Panc1 (cell line): ENCODE data around the gene SRCIN1.

Experiments used
- POLR2AphosphoS5 ChIP-seq: IDR thresholded peaks from 2 replicates; pipeline ENCODE4 v1.6.1; 2012; ENCODE audit warnings: mild to moderate bottlenecking, low read depth, low read length, moderate library complexity
- TF ChIP-seq, protein P1 (sequence below): fragments of 450-650 bp; IDR thresholded peaks from 2 replicates; pipeline ENCODE4 v1.5.1; 2017; ENCODE audit warnings: mild to moderate bottlenecking
- TF ChIP-seq, protein P2 (sequence below), 2 experiments: IDR thresholded peaks; 2 replicates each; pipeline ENCODE4 v1.6.1; 2011 to 2012; ENCODE audit warnings: low read depth in 2 of 2, control low read depth in 1 of 2, low read length in 1 of 2, mild to moderate bottlenecking in 1 of 2, moderate library complexity in 1 of 2; ENCODE audit not compliant: insufficient read depth in 1 of 2

DNA sequence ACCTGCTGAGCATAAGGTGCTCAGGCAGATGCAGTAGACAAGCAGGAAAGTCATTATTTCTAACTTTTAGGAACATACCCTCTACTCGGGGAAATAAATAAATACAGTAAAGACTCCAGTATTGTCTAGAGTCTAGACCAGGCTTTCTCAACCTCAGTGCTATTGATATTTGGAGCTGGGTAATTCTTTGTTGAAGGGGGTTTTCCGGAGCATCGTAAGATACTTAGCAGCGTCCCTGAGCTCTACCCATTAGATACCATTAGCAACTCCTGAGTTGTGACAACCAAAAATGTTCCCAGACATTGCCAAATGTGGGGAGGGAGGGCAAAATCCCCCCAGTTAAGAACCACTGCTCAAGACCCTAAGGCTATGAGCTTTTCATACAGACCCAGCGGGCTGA is 47.9 kb upstream of the SRCIN1 start:
- TF ChIP-seq POLR2AphosphoS5 = no peak
- TF ChIP-seq, protein P1, sequence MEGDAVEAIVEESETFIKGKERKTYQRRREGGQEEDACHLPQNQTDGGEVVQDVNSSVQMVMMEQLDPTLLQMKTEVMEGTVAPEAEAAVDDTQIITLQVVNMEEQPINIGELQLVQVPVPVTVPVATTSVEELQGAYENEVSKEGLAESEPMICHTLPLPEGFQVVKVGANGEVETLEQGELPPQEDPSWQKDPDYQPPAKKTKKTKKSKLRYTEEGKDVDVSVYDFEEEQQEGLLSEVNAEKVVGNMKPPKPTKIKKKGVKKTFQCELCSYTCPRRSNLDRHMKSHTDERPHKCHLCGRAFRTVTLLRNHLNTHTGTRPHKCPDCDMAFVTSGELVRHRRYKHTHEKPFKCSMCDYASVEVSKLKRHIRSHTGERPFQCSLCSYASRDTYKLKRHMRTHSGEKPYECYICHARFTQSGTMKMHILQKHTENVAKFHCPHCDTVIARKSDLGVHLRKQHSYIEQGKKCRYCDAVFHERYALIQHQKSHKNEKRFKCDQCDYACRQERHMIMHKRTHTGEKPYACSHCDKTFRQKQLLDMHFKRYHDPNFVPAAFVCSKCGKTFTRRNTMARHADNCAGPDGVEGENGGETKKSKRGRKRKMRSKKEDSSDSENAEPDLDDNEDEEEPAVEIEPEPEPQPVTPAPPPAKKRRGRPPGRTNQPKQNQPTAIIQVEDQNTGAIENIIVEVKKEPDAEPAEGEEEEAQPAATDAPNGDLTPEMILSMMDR = no peak
- TF ChIP-seq, protein P2, sequence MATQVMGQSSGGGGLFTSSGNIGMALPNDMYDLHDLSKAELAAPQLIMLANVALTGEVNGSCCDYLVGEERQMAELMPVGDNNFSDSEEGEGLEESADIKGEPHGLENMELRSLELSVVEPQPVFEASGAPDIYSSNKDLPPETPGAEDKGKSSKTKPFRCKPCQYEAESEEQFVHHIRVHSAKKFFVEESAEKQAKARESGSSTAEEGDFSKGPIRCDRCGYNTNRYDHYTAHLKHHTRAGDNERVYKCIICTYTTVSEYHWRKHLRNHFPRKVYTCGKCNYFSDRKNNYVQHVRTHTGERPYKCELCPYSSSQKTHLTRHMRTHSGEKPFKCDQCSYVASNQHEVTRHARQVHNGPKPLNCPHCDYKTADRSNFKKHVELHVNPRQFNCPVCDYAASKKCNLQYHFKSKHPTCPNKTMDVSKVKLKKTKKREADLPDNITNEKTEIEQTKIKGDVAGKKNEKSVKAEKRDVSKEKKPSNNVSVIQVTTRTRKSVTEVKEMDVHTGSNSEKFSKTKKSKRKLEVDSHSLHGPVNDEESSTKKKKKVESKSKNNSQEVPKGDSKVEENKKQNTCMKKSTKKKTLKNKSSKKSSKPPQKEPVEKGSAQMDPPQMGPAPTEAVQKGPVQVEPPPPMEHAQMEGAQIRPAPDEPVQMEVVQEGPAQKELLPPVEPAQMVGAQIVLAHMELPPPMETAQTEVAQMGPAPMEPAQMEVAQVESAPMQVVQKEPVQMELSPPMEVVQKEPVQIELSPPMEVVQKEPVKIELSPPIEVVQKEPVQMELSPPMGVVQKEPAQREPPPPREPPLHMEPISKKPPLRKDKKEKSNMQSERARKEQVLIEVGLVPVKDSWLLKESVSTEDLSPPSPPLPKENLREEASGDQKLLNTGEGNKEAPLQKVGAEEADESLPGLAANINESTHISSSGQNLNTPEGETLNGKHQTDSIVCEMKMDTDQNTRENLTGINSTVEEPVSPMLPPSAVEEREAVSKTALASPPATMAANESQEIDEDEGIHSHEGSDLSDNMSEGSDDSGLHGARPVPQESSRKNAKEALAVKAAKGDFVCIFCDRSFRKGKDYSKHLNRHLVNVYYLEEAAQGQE (IDR thresholded peaks at IDR 0.05; ENCODE audit: insufficient read depth in 1 of 2, low read depth in 2 of 2, low read length in 1 of 2) = no peak
